ENCODE measurements around the gene PLEKHM3. TPM values are rescaled to one million over a fixed set of nuclear protein-coding genes. Genes with fewer than 3 reads are reported as not detected.
A peak's percentile ranks its signal among the peaks of the same experiment; 100 is the strongest.

Gene PLEKHM3
- total RNA-seq, 1 experiment from 2014 or later, result 7.8 TPM

DNA sequence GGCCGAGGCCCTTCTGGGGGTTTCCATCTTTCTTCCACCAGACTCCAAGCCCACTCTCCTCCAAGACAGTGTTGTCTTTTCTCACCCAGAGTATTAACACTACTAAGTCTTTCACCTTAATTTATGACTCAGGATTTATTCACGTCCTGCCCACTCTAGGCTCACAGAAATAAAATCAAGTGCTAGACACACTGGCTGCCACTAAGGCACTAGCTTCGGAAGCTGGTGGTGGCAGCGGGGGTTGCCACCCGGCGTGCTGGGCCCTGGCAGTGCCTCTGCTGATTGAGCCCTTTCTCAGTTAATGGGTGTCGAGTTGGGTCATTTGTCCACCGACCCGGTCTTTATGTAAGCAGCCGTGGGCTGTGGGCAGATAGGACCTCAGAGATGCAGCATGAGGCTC is 162.0 kb downstream of the PLEKHM3 start:
- DNase-seq (ENCODE audit: low read depth), result peak; percentile 49

DNA sequence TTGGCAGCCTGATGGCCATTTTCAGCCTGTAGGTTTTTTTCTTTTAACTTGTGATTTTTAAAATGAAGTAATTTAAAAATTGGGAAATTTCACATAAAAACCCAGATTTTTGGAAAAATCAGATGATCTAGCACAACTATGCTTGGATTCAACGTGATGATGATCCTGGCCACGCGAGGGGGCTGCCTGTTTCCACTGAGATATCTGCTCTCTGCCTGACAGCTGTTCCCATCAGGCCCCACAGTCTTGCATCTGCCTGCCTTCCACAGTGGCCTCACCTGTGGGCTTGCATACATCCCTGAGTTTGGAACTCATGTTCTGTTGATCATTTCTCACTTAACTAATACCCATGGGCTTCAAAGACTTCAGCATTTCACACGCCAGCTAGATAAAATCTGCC is 163.5 kb downstream of the PLEKHM3 start:
- DNase-seq (ENCODE audit: low read depth), result no peak

DNA sequence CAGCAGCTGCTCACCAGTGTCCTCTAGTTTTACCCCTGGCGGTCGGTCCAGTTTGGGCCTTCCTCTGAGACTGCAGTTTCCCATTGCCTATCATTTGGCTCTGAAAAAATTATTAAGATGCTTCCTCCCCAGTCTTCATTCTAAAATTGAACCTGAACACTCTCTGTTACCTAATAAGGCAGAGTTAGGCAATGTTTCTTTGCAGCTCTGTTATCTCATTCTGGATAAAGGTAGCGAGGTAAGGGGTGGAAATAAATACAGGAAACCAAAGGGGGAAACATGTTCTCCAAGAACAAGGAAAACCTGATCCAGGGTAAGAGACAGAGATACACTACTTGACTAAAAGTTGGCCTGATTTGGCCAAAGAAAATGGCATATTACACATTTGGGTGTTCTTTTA is 164.6 kb downstream of the PLEKHM3 start:
- DNase-seq (ENCODE audit: low read depth), result no peak

DNA sequence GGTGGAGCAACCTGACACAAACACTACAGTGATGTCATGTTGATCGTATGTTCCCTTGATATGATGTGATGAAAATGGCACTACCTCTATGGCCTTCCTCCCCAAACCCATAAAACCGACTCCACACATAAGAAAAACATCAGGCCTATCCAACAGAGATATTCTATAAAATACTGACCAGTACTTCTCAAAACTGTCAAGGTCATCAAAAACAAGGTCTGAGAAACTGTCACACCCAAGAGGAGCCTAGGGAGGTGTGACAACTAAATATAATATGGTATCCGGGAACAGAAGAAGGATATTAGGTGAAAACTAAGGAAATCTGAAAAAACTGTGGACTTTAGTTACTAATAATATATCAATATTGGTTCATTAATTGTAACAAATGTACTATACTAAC is 169.7 kb downstream of the PLEKHM3 start:
- DNase-seq (ENCODE audit: low read depth), result no peak

DNA sequence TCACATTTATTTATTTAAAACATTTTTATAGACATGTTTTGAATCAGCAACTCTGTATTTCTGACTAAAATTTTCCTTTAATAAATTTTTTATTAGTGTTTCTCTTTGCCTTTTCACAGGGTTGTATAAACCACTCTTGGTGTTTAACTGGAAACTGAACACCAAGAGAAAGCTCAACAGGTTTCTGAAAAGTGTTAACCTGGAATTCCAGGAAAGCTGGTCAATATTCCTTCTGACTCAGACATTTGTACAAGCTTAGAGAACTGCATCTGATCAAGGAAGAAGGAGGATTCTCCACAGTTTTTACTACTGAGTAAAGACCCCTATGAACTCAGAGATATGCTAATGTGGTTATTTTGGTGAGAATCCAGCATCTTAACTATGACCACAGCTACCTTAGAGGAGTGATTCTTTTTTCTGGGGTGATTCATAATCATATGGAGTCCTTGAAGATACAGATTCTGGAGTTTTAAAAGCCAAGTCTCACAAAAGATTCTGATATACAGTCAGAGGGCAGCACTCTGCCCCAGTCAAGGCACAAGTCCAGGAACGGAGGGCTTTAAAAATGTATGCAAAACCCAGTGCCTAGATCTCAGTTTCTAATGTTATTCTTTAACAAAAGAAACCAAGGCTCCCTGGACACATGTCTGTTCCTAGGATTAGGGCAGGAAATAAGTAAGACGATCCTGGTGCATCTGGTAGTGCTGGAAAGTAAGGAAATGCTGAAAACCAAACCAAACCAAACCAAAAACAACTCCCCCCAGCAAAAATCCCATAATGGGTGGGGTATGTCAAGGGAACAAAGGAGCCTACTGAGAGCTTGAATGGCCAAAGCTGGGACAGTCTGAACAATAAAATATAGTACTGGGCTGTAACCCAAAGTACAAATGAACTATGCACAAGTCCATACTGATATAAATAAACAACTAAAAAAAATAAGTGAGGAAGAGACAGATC is 170.6 kb downstream of the PLEKHM3 start:
- DNase-seq (ENCODE audit: low read depth), result peak; percentile 83

DNA sequence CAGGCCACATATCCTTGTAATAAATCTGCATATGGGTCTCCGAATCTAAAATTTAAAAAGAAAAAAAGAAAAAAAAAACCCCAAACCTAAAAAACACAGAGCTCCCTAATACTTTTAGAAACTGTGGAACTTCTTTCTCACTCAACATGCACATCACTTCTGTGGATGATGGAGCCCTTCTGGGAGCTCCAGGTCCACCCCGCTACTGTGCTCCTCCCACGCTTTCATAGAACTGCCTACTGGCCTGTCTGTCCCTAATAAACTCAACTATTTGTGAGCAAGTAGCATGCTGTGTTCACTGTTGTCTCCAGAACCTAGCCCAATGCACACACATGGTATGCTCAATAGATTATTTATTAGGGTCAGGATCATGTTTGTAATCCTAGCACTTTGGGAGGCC is 172.5 kb downstream of the PLEKHM3 start:
- no peak for DNase-seq (ENCODE audit: low read depth)

DNA sequence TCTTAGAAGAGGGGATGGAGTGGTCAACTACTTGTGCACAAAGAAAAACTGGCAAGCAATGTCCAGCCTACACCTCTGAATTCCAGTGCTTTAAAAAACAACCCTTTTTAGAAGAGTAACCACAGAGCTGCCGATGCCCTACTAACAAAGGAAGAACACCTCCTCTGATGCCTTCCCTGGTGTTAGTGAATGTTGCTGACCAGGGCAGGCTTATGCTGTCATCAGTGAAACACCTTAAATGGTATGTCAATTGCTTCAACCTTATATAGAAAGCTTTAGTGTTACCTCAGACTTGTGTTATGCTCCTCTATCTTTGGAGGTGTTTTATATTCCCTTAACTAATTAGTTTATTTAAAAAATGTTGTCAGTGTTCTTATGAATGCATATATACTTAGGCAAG is 175.9 kb downstream of the PLEKHM3 start:
- no peak for DNase-seq (ENCODE audit: low read depth)

DNA sequence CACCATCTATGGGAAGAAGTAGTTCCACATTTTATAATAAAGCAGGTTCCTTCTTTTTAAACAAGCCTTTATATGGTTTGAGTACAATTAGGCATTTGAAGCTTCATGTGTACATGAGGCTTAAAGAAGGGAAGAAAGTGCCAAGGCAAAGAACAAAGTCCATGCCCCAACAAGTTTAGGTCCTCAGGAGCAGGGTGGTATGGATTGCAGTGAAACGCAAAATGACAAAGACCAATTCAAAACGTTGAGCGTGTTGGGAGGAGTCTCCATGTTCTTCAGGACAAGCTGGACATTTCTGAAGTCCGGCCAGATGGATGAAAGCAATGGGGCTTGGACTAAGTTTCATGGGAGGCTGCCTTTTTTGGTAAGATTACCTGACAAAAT is 176.8 kb downstream of the PLEKHM3 start:
- no peak for DNase-seq (ENCODE audit: low read depth)

DNA sequence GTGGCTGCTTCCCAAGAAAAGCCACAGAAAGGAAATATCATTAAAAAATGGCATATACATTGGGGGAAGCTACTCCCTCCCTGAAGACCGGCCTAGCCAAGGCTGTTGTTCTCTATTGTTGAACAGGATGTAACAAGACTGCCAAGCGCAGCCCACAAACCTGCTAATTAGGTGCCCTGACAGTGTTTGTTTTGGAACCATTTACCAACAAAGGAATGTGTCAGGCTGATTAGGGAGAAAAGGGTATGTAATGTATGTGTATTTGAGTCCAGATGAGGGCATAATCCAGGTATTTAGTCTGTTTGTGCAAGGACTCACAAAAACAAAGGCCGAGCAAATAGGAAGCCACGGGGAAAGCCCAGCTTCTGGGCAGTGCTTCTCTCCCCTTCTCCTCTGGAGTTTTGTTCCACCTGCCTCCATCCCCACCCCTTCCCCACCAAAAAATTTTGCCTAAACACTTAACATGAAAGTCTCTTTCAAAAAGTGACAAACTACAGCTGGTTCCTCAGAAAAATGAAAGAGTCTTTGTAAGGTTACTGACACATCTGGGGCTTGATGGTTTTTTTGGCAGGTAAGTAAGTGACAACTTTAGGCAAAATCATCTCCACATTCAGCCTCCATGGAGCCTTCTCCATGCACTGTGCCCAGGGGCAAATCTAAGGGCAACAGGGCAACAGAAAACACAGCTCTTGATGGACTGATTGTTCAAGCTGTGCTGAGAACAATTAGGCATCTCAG is 177.4 kb downstream of the PLEKHM3 start:
- peak; percentile 64 for DNase-seq (ENCODE audit: low read depth)

DNA sequence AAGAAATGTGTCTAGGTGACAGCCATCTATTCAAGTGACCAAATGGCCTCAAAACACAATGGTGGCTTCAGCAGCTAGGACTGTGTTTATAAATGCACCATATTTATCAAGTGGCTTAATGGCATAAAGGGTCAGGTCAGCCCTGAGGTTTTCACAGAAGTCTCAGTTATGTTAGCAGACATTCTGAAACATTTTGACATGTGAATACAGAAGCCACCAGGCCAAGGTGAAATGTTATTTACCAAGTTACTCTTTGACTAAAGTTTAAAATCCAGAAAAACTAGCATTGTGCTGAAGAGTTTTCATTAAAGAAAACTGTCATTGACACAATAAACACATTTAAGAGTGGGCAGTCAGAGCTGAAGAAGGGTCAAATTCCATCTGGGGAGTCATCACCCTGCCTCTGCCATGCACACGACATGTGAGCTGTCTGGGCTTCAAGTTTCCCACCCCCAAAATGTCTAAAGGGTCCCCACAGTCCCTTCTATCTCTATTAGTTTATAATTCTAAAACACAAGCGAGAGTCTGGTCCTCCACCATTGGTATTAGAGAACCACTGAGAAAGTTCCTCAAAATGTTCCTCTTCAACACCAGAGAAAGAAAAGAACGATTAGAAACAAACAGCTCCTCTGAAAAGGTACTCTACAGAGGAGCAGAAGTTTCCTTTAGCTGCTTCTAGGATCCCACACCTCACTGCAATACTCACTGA is 178.1 kb downstream of the PLEKHM3 start:
- DNase-seq (ENCODE audit: low read depth), result no peak

DNA sequence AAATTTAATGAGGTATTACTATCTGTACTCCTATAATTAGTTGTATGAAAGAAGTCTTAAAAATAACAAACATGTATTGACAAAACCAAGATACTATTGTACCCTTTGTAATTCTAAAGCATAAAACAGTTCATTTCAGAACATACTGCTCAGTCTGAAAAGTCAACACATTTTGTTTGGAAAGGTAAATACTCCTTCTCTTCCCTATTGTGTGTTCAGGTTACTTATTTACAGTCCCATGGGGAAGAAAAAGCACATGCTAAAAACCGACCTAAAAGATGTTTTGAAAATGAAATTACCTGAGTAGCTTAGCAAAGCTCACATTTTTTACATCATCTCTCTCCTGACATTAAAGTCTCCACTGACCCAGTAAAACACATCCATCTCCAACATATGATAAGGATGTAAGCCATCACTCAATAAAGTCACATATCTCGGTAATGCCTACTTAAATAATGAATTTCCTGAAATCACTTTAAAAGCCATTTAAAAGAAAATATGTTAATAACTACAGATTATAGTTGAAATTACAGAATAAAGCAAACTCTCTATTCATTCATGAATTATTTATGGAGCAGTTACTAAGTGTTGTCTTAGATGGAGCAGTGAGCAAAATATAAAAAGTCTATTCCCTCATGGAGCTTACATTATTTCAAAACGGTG is 180.0 kb downstream of the PLEKHM3 start:
- no peak for DNase-seq (ENCODE audit: low read depth)

DNA sequence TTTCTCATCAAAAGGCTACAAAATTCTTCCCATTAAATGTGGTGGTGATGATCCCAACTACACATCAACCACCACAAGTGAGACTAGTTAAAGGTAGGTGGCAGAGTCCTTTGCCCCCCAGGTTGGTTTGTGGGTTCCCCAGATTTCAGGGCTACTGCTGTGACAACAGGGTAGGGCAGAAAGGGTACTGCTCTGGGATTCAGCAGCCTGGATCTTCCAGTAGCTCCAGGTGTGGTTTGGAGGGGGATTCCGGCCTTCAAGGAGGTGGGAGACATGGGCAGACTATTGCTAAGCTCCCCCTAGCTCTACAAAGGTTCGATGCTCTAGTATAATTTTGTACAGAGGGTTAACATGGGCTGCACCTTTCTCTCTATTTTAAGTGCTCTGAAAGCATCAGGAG is 180.7 kb downstream of the PLEKHM3 start:
- DNase-seq (ENCODE audit: low read depth), result no peak

DNA sequence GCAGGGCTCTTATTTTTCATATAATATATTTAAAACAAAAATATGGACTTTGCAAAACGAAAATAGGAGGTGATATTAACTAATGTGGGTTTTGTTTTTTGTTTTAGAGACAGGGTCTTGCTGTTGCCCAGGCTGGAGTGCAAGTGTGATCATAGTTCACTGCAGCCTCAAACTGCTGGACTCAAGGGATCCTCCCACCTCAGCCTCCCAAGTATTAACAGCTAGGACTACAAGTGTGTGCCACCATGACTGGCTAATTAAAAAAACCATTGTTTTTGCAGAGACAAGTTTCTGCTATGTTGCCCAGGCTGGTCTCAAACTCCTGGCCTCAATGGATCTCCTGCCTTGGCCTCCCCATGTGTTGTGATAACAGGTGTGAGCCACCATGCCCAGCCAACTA is 185.2 kb downstream of the PLEKHM3 start:
- no peak for DNase-seq (ENCODE audit: low read depth)

DNA sequence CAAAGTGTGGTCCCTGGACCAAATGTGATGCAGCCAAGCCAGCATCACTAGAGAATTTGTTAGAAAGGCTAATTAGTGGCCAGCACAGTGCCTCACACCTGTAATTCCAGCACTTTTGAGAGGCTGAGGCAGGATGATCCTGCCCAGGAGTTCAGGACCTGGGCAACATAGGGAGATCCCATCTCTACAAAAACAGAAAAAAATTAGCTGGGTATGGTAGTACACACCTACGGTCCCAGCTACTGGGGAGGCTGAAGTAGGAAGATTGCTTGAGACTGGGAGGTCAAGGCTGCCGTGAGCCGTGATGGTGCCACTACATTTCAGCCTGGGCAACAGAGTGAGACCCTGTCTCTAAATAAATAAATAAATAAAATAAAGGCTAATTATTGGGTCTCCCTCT is 185.8 kb downstream of the PLEKHM3 start:
- no peak for DNase-seq (ENCODE audit: low read depth)

DNA sequence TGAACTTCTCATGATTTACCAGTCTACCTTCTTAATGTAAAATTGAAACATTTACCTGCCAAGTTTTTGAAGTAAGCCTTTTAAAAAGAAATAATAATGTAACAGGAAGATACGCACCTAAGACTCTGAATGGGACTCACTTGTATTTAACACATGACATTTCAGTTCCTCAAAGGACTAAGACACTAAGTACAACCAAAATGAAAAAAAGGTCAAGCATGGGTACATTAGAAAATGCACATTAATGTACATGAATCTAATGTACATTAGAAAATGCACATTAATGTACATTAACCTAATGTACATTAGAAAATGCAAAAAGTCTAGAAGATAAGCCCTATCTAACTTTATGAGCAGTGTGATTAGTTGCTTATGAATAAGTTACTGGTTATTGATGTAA is 186.3 kb downstream of the PLEKHM3 start:
- DNase-seq (ENCODE audit: low read depth), result no peak

DNA sequence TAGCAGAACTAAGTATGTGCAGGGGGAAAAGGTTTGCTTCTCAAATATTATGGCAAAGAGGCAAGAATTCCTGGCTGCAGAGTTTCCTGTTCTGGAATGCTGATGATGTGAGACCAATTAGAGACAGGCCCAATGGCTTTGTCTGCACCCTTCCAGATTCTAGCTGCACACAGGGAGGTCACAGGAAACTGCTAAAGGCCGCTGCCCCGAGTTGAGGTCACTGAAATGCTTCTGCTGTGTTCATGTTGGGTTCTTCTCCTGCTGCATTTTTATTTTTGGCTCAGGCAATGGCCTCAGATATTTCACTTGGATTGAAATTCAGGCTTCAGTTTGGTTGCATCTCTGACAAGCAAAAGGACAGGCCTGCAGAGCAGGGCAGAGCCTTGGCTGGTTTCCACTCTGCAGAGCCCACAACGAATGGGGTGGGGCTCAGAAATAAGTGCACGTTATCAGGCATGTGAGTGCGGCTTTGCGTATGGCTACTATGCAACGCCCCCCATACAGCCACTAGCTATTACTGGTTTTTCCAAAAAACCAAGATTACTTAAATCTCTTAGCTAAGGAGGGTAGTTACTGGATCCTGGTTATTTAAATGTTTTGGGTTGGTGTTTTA is 188.7 kb downstream of the PLEKHM3 start:
- DNase-seq (ENCODE audit: low read depth), result no peak

DNA sequence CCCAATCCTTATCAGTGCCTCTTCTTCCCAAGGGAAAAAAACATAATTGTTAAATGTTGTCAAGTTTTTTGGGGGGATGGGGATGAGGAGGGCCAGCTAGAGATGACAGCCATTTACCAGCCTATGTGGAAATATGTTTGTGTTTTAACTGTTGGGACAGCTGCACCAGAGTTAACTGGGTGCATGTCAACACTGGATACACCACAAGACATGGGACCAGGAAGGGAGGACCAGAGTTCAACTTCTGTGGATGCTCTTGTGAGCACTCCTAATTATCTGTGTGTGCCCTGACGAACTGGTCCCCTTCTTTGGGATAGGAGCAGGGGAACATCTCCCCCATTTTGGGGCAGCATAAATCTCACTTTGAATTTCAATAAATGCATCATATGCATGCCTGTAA is 189.5 kb downstream of the PLEKHM3 start:
- DNase-seq (ENCODE audit: low read depth), result no peak

DNA sequence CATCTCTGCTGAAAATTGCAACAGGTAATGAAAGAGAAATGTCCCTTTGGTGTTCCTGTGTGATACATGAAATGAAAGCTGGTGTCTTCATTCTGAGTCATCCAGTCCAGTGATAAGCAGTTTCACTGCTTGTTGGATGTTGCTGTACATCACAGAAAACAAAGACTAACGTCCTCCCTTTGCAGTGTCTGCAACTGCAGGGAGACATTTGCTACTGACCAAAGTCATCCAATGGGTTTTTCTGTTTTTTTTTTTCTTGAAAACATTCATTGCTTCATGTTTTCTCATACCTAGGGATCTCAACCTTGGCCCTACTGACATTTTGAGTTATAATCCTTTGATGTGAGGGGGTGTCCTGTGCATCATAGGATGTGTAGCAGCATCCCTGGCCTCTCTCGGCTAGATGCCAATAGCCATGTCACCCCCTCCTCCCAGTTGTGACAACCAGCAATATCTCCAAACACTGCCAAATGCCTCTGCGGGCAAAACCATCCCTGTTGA is 192.0 kb downstream of the PLEKHM3 start:
- DNase-seq (ENCODE audit: low read depth), result peak; percentile 31

DNA sequence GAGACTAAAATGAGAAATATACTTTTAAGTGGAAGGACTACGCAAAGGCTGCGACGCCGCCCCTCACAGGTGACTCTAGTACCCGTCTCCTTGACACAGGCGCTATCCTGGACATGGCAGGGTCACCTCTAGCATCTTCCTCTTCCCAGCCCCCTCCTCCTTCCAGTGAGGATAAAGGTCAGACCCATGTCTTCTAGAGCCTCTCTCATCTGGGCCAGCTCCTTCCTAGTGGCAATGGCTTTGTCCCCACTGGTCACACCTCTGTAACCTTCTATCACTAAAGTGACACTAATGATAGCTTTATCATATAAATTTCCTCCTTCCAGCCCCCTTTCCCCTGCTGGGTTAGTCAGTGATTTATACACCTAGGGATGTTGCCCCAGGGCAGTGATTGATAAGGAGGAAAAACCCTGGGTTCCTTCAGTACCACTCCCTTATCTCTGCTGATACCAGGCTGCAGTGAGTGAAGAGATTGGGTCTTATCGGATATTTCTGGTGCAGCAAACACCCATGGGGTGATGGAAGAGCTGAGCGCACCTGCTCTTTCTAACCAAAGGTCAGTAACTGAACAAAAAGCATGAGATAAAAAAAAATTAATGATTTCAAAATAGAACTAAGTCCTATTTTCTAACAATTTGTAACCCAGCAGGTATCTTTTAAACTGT is 193.6 kb downstream of the PLEKHM3 start:
- no peak for DNase-seq (ENCODE audit: low read depth)

DNA sequence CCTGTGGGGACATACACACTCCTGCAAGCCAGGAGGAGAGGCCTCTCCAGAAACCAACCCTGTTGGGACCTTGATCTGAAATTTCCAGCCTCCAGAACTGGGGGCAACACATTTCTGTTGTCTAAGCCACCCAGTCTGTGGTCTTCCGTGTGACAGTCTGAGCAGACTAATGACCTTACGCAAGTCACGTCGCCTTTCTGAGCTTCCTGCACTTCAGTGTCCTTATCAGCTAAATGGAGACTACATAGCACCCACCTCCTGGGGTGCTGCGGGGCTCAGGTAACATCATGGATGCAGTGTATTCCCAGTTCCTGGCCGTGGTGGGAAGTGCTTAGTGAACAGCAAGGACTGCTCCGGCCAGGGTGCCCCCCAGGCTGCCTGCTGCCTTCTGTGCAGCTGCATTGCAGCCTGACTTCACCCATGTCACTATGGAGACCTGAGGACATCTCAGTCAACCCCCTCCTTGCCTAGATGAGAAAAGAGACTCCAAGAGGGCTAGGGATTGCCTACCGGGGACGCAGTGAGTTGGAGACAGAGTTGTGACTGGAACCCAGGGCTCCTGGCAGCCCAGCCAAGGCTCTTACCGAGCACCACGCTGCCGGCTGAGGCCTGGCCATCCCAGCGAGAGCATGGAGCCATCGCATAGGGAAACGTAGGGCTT is 194.4 kb downstream of the PLEKHM3 start:
- no peak for DNase-seq (ENCODE audit: low read depth)

All from HT1080 (cell line).